Measurements from ENCODE around the gene PDCD2L. TPM values are rescaled to one million over a fixed set of nuclear protein-coding genes. Genes with fewer than 3 reads are reported as not detected.

The PDCD2L gene
- polyA plus RNA-seq, 1 donor from 2014 or later: 47.5 TPM

DNA sequence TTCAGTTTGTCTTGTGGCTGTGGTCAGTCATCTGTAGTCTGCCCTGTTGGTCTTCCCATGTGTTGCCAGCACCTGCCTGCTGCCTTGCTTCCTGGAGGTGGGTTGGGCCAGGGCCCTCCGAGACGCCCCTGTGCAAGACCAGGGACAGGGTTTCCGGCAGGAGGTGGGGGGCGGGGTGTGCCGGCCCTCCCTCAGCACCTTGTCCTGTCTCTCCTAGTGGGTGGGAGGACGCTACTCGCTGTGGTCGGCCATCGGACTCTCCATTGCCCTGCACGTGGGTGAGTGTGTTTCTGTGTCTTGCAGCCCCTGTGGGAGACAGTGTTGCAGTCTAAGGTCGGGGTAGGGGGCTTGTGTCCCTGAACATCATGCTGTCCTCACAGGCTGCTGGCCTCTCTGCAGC lies 11.2 kb upstream of the PDCD2L start:
- TF ChIP-seq MXI1 (conservative IDR thresholded peaks at IDR 0.05; ENCODE audit: poor library complexity, severe bottlenecking) (no peak), EZH2 (IDR thresholded peaks at IDR 0.05; ENCODE audit: borderline replicate concordance, insufficient read depth, low read length, poor library complexity, severe bottlenecking) (no peak), RAD21 (conservative IDR thresholded peaks at IDR 0.05) (no peak), REST (IDR thresholded peaks at IDR 0.05; ENCODE audit: borderline replicate concordance) (no peak), POLR2AphosphoS5 (IDR thresholded peaks at IDR 0.05) (no peak), SMC3 (conservative IDR thresholded peaks at IDR 0.05; ENCODE audit: poor library complexity) (no peak), EP300 (conservative IDR thresholded peaks at IDR 0.05; ENCODE audit: poor library complexity, severe bottlenecking) (no peak), TAF1 (IDR thresholded peaks at IDR 0.05; ENCODE audit: low read depth) (no peak)
- TF ChIP-seq, protein P1, sequence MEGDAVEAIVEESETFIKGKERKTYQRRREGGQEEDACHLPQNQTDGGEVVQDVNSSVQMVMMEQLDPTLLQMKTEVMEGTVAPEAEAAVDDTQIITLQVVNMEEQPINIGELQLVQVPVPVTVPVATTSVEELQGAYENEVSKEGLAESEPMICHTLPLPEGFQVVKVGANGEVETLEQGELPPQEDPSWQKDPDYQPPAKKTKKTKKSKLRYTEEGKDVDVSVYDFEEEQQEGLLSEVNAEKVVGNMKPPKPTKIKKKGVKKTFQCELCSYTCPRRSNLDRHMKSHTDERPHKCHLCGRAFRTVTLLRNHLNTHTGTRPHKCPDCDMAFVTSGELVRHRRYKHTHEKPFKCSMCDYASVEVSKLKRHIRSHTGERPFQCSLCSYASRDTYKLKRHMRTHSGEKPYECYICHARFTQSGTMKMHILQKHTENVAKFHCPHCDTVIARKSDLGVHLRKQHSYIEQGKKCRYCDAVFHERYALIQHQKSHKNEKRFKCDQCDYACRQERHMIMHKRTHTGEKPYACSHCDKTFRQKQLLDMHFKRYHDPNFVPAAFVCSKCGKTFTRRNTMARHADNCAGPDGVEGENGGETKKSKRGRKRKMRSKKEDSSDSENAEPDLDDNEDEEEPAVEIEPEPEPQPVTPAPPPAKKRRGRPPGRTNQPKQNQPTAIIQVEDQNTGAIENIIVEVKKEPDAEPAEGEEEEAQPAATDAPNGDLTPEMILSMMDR (IDR thresholded peaks at IDR 0.05; ENCODE audit: poor library complexity, severe bottlenecking): no peak
- Histone ChIP-seq H3K4me2 (ENCODE audit: low read length) (no peak overlapping the region), H3K79me2 (replicated peaks; ENCODE audit: insufficient read depth, low read length) (no peaks in the 10 kb centered on the region), H2AFZ (ENCODE audit: low read depth, low read length) (no peak overlapping the region), H3K9ac (ENCODE audit: low read length) (no peak overlapping the region), H3K27me3 (ENCODE audit: insufficient read depth, low read depth, low read length) (no peaks in the 10 kb centered on the region), H3F3A (ENCODE audit: insufficient read depth, low read length, poor library complexity, severe bottlenecking) (no peaks in the 10 kb centered on the region), H3K4me3 (ENCODE audit: low read length) (no peak overlapping the region), H3K36me3 (ENCODE audit: insufficient read depth, low read length) (no peaks in the 10 kb centered on the region), H4K20me1 (ENCODE audit: insufficient read depth) (no peaks in the 10 kb centered on the region), H3K9me2 (ENCODE audit: insufficient read depth, low read length) (no peaks in the 10 kb centered on the region), H3K27ac (ENCODE audit: low read length) (no peak overlapping the region), H3K9me3 (ENCODE audit: low read length) (no peaks in the 10 kb centered on the region)

DNA sequence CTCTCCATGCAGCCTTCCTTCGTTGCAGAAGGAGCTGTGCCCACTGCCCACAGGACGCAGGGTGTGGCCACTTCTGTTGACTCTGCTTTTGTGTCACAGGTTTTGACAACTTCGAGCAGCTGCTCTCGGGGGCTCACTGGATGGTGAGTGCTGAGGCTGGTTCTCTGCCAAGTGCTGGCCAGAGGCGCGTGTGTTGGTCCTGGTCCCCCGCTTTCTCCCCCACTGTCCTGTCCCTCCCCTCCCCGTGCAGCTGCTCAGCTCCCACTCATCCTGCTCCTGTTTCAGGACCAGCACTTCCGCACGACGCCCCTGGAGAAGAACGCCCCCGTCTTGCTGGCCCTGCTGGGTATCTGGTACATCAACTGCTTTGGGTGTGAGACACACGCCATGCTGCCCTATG lies 10.6 kb upstream of the PDCD2L start:
- Histone ChIP-seq H3K36me3 (ENCODE audit: insufficient read depth, low read length) (no peaks in the 10 kb centered on the region), H3K9ac (ENCODE audit: low read length) (no peak overlapping the region), H3K27me3 (ENCODE audit: insufficient read depth, low read depth, low read length) (no peaks in the 10 kb centered on the region), H4K20me1 (ENCODE audit: insufficient read depth) (no peaks in the 10 kb centered on the region), H2AFZ (ENCODE audit: low read depth, low read length) (no peak overlapping the region), H3K27ac (ENCODE audit: low read length) (no peak overlapping the region), H3F3A (ENCODE audit: insufficient read depth, low read length, poor library complexity, severe bottlenecking) (no peaks in the 10 kb centered on the region), H3K4me3 (ENCODE audit: low read length) (no peak overlapping the region), H3K79me2 (replicated peaks; ENCODE audit: insufficient read depth, low read length) (no peaks in the 10 kb centered on the region), H3K4me2 (ENCODE audit: low read length) (no peak overlapping the region), H3K9me3 (ENCODE audit: low read length) (no peaks in the 10 kb centered on the region), H3K9me2 (ENCODE audit: insufficient read depth, low read length) (no peaks in the 10 kb centered on the region)
- no peak for TF ChIP-seq REST (IDR thresholded peaks at IDR 0.05; ENCODE audit: borderline replicate concordance)
- TF ChIP-seq MXI1 (conservative IDR thresholded peaks at IDR 0.05; ENCODE audit: poor library complexity, severe bottlenecking): no peak
- no peak for TF ChIP-seq EZH2 (IDR thresholded peaks at IDR 0.05; ENCODE audit: borderline replicate concordance, insufficient read depth, low read length, poor library complexity, severe bottlenecking)
- no peak for TF ChIP-seq SMC3 (conservative IDR thresholded peaks at IDR 0.05; ENCODE audit: poor library complexity)
- no peak for TF ChIP-seq RAD21 (conservative IDR thresholded peaks at IDR 0.05)
- TF ChIP-seq EP300 (conservative IDR thresholded peaks at IDR 0.05; ENCODE audit: poor library complexity, severe bottlenecking): no peak
- no peak for TF ChIP-seq POLR2AphosphoS5 (IDR thresholded peaks at IDR 0.05)
- TF ChIP-seq, protein P1 (IDR thresholded peaks at IDR 0.05; ENCODE audit: poor library complexity, severe bottlenecking): no peak
- no peak for TF ChIP-seq TAF1 (IDR thresholded peaks at IDR 0.05; ENCODE audit: low read depth)
